A549 (cell line): ENCODE data around the gene MYO1E. TPM values are rescaled to one million over a fixed set of nuclear protein-coding genes. Genes with fewer than 3 reads are reported as not detected.
"Not testable (repeated sequence)": the region's sequence is repeated elsewhere in the genome, so short reads cannot be mapped to it uniquely, and the experiment has no call there.

Source experiments
- ATAC-seq, 2 experiments: fragments of 200-7000 bp in 1 of 2; fragments of >200 bp in 1 of 2; cut with Nextera tagmentation in 1 of 2; cut with Tn5 transposase in 1 of 2; 3 replicates each; pipeline versions ENCODE4 v1.8.0 to v1.9.1; 2018 to 2020; ENCODE audit warnings: mild to moderate bottlenecking in 1 of 2, moderate library complexity in 1 of 2
- CTCF ChIA-PET: fragments of 300-600 bp; sonication (Branson Sonifier 250); formaldehyde crosslinking; extraction: SDS; loops from one replicate; lab custom pipeline; 2021; ENCODE audit warnings: antibody characterized with exemption, inconsistent platforms; lab: Yijun Ruan, JAX
- POLR2A ChIA-PET: fragments of 350-600 bp; formaldehyde crosslinking; extraction: SDS; loops from one replicate; lab custom pipeline; 2021; ENCODE audit warnings: antibody characterized with exemption, inconsistent platforms; lab: Yijun Ruan, JAX
- DNase-seq, 2 experiments: peaks; one replicate each; pipeline versions ENCODE4 v3.0.0 to v3.0.0-alpha.2; 2011 to 2016; ENCODE audit warnings: low read depth in 1 of 2, low spot score in 1 of 2
- FAIRE-seq: peaks from 2 replicates; lab custom pipeline; 2011; peaks lifted over from hg19 to GRCh38; lab: Jason Lieb, UNC
- H3K27ac ChIP-seq, 2 experiments: fragments of >200 bp; sonication (Bioruptor Twin); formaldehyde crosslinking; 3 replicates each; pipeline ENCODE4 v1.5.1; 2016 to 2017
- H3K4me1 ChIP-seq: fragments of >200 bp; sonication (Bioruptor Twin); formaldehyde crosslinking; 3 replicates; pipeline ENCODE4 v1.6.1; 2016
- H3K4me2 ChIP-seq: fragments of >200 bp; sonication (Bioruptor Twin); formaldehyde crosslinking; 3 replicates; pipeline ENCODE4 v1.6.1; 2016
- H3K4me3 ChIP-seq: fragments of >200 bp; sonication (Bioruptor Twin); formaldehyde crosslinking; 3 replicates; pipeline ENCODE4 v1.5.1; 2016
- H3K9me3 ChIP-seq: fragments of >200 bp; sonication (Bioruptor Twin); formaldehyde crosslinking; 3 replicates; pipeline ENCODE4 v1.6.1; 2016
- CBX2 ChIP-seq: fragments of 200-600 bp; sonication (generic); IDR thresholded peaks from 2 replicates; pipeline ENCODE4 v1.6.1; 2016; ENCODE audit warnings: low read depth, mild to moderate bottlenecking, borderline replicate concordance
- CTCF ChIP-seq: fragments of >200 bp; sonication (Bioruptor Twin); formaldehyde crosslinking; IDR thresholded peaks from 3 replicates; pipeline ENCODE4 v1.5.1; 2016
- EHF ChIP-seq: fragments of 250-450 bp; sonication (Bioruptor Pico); IDR thresholded peaks from 2 replicates; pipeline ENCODE4 v1.5.0; 2020; ENCODE audit warnings: mild to moderate bottlenecking
- EP300 ChIP-seq, 2 experiments: fragments of >200 bp; sonication (Bioruptor Twin); formaldehyde crosslinking; IDR thresholded peaks; 2 replicates in 1 of 2; 3 replicates in 1 of 2; pipeline ENCODE4 v1.6.1; 2016 to 2017
- GATA3 ChIP-seq: IDR thresholded peaks from 2 replicates; pipeline ENCODE4 v1.6.1; 2012; ENCODE audit warnings: borderline replicate concordance
- HOXA7 ChIP-seq: fragments of 250-450 bp; sonication (Bioruptor Pico); IDR thresholded peaks from 2 replicates; pipeline ENCODE4 v1.5.0; 2020; ENCODE audit warnings: mild to moderate bottlenecking, moderate library complexity
- KDM5A ChIP-seq: fragments of 200-600 bp; sonication (generic); IDR thresholded peaks from 2 replicates; pipeline ENCODE4 v1.6.1; 2016; ENCODE audit warnings: antibody characterized with exemption, mild to moderate bottlenecking
- MAFK ChIP-seq: fragments of 450-650 bp; IDR thresholded peaks from 2 replicates; pipeline ENCODE4 v1.6.1; 2014; ENCODE audit not compliant: partially characterized antibody
- NR3C1 ChIP-seq: fragments of >200 bp; sonication (Bioruptor Twin); formaldehyde crosslinking; IDR thresholded peaks from 3 replicates; pipeline ENCODE4 v1.6.1; 2017
- RAD21 ChIP-seq, 2 experiments: fragments of >200 bp in 1 of 2; sonication (Bioruptor Twin) in 1 of 2; formaldehyde crosslinking in 1 of 2; IDR thresholded peaks in 1 of 2; conservative IDR thresholded peaks in 1 of 2; 2 replicates in 1 of 2; 3 replicates in 1 of 2; pipeline ENCODE4 v1.6.1; 2012 to 2018; ENCODE audit warnings: inconsistent platforms in 1 of 2
- RARB ChIP-seq: fragments of 250-450 bp; sonication (Bioruptor Pico); IDR thresholded peaks from 2 replicates; pipeline ENCODE4 v1.8.0; 2021; ENCODE audit warnings: mild to moderate bottlenecking, moderate library complexity
- REST ChIP-seq: fragments of 200-600 bp; sonication (generic); IDR thresholded peaks from 2 replicates; pipeline ENCODE4 v1.6.1; 2016; ENCODE audit warnings: antibody characterized with exemption, mild to moderate bottlenecking, moderate library complexity
- RFX5 ChIP-seq: fragments of 450-650 bp; IDR thresholded peaks from 2 replicates; pipeline ENCODE4 v1.7.1; 2014; ENCODE audit warnings: antibody characterized with exemption, mild to moderate bottlenecking, moderate library complexity
- SMC3 ChIP-seq: fragments of >200 bp; sonication (Bioruptor Twin); formaldehyde crosslinking; IDR thresholded peaks from 3 replicates; pipeline ENCODE4 v1.6.1; 2018; ENCODE audit warnings: inconsistent platforms
- ZFP36 ChIP-seq: fragments of 450-650 bp; IDR thresholded peaks from 2 replicates; pipeline ENCODE4 v1.6.1; 2014; ENCODE audit warnings: borderline replicate concordance; ENCODE audit not compliant: partially characterized antibody
- ZSCAN20 ChIP-seq: fragments of 250-450 bp; sonication (Bioruptor Pico); IDR thresholded peaks from 2 replicates; pipeline ENCODE4 v1.8.0; 2022; ENCODE audit warnings: mild to moderate bottlenecking, moderate library complexity
- WGBS: methylation state at CpG from one replicate; pipeline ENCODE4 v1.1.6; 2017; ENCODE audit errors: missing lambda C conversion rate; 5-methylcytosine and 5-hydroxymethylcytosine counted together
- polyA plus RNA-seq, 4 experiments: library from polyadenylated mRNA; depleted of rRNA in 3 of 4; stranded (reverse); fragments of >200 nt; fragmentation: RNase III in 1 of 4; extraction: RNeasy Plus Mini Kit Qiagen cat#74134 plus additional on column Dnase treatment in 1 of 4; gene quantifications; 2 replicates in 3 of 4; 3 replicates in 1 of 4; pipeline ENCODE4 v1.2.3, GENCODE V29; 2011 to 2017

The MYO1E gene
- polyA plus RNA-seq, 2 of the 4 experiments (the other 2 are of a cell fraction) = 202 to 497 TPM

GRCh38 chr15:59166166-59166565, 206.5 kb downstream of the MYO1E start:
- POLR2A ChIA-PET = no interaction called here
- CTCF ChIA-PET = interaction anchor here (0.7 to 4.5 kb wide), 12 partner anchors 9 to 367 kb away, joined by 3 to 17 read pairs (median 3); no protein-coding TSS in a partner anchor
- H3K4me1 ChIP-seq = peaks cover 44% of the 10 kb centered on the region

DNA sequence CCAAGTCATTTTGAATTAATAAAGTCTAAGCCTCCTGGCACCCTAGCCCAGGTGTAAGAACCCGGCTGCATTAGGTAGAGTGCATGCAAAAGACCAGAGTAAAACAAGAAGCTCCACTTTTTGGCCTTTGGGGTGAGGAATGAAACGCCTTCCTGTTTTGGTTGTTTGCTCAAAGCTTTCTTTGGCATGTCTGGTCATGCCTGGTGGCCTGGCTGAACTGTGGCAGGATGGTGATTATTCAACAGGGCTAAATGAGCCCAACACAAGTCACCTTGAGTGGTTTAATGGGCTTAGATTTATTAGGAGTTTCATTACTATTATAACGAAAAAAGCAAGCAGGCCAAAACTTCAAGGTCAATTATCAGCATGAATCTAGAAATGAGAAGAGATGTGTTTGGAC, 206.9 kb downstream of the MYO1E start:
- FAIRE-seq (no peak), DNase-seq (no peak), ATAC-seq (no peak)
- WGBS = 82% methylated on average over 3 of the region's 3 CpGs
- no peaks in the 10 kb centered on the region for H3K9me3 ChIP-seq
- H3K27ac ChIP-seq = peak overlapping the region; percentile 60 to 71
- peaks cover 42% of the 10 kb centered on the region for H3K4me1 ChIP-seq
- no peak overlapping the region for H3K4me2 ChIP-seq
- POLR2A ChIA-PET = no interaction called here
- CTCF ChIA-PET = interaction anchor here (0.7 to 4.5 kb wide), 10 partner anchors 10 to 363 kb away, joined by 3 to 17 read pairs (median 4); no protein-coding TSS in a partner anchor
- TF ChIP-seq RFX5 (no peak), EHF (CRISPR knock-in tag) (no peak), EP300 (IDR thresholded peaks at IDR 0.05) (no peak), GATA3 (no peak), NR3C1 (no peak), CBX2 (no peak), REST (no peak), KDM5A (no peak)
- H3K4me3 ChIP-seq = no peak overlapping the region

More at GRCh38 chr15:59166166-59166565, 206.5 kb downstream of the MYO1E start:
- H3K27ac ChIP-seq = peak overlapping the region; percentile 60 to 71
- TF ChIP-seq HOXA7 (CRISPR knock-in tag) = no peak
- TF ChIP-seq ZFP36 = no peak
- no peak for TF ChIP-seq ZSCAN20 (CRISPR knock-in tag)
- WGBS = 69% methylated on average over 4 of the region's 4 CpGs
- H3K9me3 ChIP-seq = no peaks in the 10 kb centered on the region
- no peak overlapping the region for H3K4me2 ChIP-seq
- no peak for ATAC-seq
- FAIRE-seq = no peak
- H3K4me3 ChIP-seq = no peak overlapping the region
- DNase-seq = no peak

DNA sequence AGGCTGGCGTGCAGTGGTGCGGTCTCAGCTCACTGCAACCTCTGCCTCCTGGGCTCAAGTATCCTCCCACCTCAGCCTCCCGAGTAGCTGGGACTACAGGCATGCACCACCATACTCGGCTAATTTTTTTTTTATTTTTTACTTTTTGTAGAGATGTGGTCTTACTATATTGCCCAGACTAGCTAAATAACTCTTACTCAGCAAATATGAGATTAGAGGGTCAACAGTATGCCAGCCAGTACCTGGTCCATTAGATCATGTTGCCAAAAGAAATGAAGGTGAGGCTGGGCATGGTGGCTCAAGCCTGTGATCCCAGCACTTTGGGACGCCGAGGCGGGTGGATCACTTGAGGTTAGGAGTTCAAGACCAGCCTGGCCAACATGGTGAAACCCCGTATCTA, 210.6 kb downstream of the MYO1E start:
- 89% methylated on average over 8 of the region's 8 CpGs for WGBS
- FAIRE-seq = not testable (repeated sequence)
- TF ChIP-seq MAFK = peak; percentile 94
- TF ChIP-seq, all 56 proteins: peak for 1; not testable (repeated sequence) for 55
- H3K4me2 ChIP-seq, DNase-seq, POLR2A ChIA-PET, ATAC-seq, H3K4me3 ChIP-seq, H3K9me3 ChIP-seq: not testable (repeated sequence)
- Histone ChIP-seq H3K27ac (peak overlapping the region in 1 of 2 experiments; percentile 21; a peak in 1 of 6 replicates), H3K4me1 (peaks cover 14% of the 10 kb centered on the region)
- CTCF ChIA-PET = interaction anchor here (0.5 to 3.5 kb wide), 13 partner anchors 8 to 910 kb away, joined by 3 to 27 read pairs (median 3); no protein-coding TSS in a partner anchor

GRCh38 chr15:59160880-59161593, 211.6 kb downstream of the MYO1E start:
- peaks cover 6% of the 10 kb centered on the region for H3K4me1 ChIP-seq
- no peaks in the 10 kb centered on the region for H3K9me3 ChIP-seq
- no peak overlapping the region for H3K4me3 ChIP-seq
- 83% methylated on average over 22 of the region's 23 CpGs for WGBS
- CTCF ChIA-PET = interaction anchor here (0.5 to 3.5 kb wide), 13 partner anchors 9 to 356 kb away, joined by 3 to 27 read pairs (median 3); no protein-coding TSS in a partner anchor
- DNase-seq (peak; percentile 41 to 59), FAIRE-seq (no peak), ATAC-seq (peak; percentile 81 to 84)
- POLR2A ChIA-PET = no interaction called here
- peak overlapping the region in 1 of 2 experiments; percentile 22; a peak in 1 of 6 replicates for H3K27ac ChIP-seq
- H3K4me2 ChIP-seq = no peak overlapping the region
- TF ChIP-seq ZSCAN20 (CRISPR knock-in tag) = no peak
- TF ChIP-seq SMC3 = peak; percentile 70
- TF ChIP-seq RAD21 (conservative IDR thresholded peaks at IDR 0.05 in 1 of 2, IDR thresholded peaks at IDR 0.05 in 1 of 2) = peak; percentile 76 to 87
- no peak for TF ChIP-seq RFX5
- TF ChIP-seq RARB (CRISPR knock-in tag) = no peak
- peak; percentile 62 for TF ChIP-seq CTCF
